Colonic mucosa (tissue), 4 donors: ENCODE results near the gene TCIRG1. TPM values are rescaled to one million over a fixed set of nuclear protein-coding genes. Genes with fewer than 3 reads are reported as not detected.

Experiments used
- DNase-seq: peaks from one replicate; pipeline ENCODE4 v3.0.0-alpha.2; 2020
- H3K27ac ChIP-seq: fragments of 200-600 bp; one replicate; pipeline ENCODE4 v1.8.0; 2021
- H3K27me3 ChIP-seq: fragments of 200-600 bp; one replicate; pipeline ENCODE4 v1.8.0; 2021
- H3K36me3 ChIP-seq: fragments of 200-600 bp; one replicate; pipeline ENCODE4 v1.8.0; 2021
- H3K4me1 ChIP-seq: fragments of 200-600 bp; one replicate; pipeline ENCODE4 v1.8.0; 2021; ENCODE audit warnings: mild to moderate bottlenecking
- H3K4me3 ChIP-seq: fragments of 200-600 bp; one replicate; pipeline ENCODE4 v1.8.0; 2021
- H3K9ac ChIP-seq, 2 donors: one replicate each; pipeline ENCODE4 v1.7.0; 2013; ENCODE audit warnings: control low read depth in 2 of 2, low read depth in 2 of 2, low read length in 2 of 2
- H3K9me3 ChIP-seq: fragments of 200-600 bp; one replicate; pipeline ENCODE4 v1.8.0; 2021
- intact Hi-C: fragments of 100-400 bp; cut with DNase I; formaldehyde crosslinking; loops from one replicate; pipeline ENCODE4 v1.14.1; 2022
- total RNA-seq, 2 donors: library from RNA; stranded (reverse); fragmentation: NEBNext Ultra II Directional in 1 of 2; extraction: Animal tissue kit (Norgen Biotek cat#: 25700) in 1 of 2; gene quantifications; one replicate each; pipeline ENCODE4 v1.2.1, GENCODE V29; 2021
- TF ChIP-seq, protein P1 (sequence below): fragments of 200-600 bp; IDR thresholded peaks from one replicate; pipeline ENCODE4 v1.8.0; 2022; ENCODE audit warnings: antibody characterized with exemption, mild to moderate bottlenecking
- donor health status: healthy.
- donor health status: DM: no; HTN: no; CAD: no.
- donor health status: DM: no; HTN: no; CAD: no.

TCIRG1 gene
- total RNA-seq, 2 donors from 2014 or later = 133 to 246 TPM

DNA sequence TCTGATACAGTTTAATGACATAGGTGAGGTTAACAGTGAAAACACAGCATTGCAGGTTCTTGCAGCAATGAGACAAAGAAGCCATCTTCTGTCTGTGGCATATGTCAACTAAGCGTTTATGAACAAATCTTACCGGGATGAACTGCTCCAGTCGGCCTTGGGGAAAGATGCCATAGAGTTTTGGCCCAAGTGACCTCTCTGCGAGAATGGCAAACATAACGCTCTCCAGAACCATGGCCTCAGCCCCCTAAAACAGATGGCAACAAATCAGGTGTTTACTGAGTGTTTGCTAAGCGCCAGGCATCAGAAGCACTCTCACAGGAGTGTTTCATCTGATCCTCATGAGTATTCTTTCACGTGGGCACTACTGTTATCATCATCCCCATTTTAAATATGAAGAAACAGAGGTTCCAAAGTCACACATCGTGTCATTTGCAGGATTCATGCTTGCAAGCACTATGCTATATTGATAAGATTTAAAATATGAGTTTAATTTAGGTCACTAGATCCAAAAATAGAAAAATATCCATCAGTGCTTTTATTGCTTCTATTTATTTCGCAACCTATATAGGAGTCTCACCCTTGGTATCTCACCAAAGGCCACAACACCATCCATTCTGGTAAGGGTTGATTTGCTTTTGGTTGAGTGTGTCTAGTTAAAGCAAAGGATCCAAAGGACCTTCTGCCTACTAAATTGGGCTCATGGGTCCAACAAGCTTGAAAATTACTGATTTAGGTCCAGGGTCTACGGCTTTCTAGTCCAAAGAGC is 35.9 kb downstream of the TCIRG1 start:
- Histone ChIP-seq H3K4me3 (no peak overlapping the region), H3K36me3 (no peaks in the 10 kb centered on the region), H3K27me3 (no peaks in the 10 kb centered on the region), H3K9me3 (no peaks in the 10 kb centered on the region), H3K27ac (no peak overlapping the region), H3K9ac (no peak overlapping the region), H3K4me1 (no peaks in the 10 kb centered on the region)
- TF ChIP-seq, protein P1, sequence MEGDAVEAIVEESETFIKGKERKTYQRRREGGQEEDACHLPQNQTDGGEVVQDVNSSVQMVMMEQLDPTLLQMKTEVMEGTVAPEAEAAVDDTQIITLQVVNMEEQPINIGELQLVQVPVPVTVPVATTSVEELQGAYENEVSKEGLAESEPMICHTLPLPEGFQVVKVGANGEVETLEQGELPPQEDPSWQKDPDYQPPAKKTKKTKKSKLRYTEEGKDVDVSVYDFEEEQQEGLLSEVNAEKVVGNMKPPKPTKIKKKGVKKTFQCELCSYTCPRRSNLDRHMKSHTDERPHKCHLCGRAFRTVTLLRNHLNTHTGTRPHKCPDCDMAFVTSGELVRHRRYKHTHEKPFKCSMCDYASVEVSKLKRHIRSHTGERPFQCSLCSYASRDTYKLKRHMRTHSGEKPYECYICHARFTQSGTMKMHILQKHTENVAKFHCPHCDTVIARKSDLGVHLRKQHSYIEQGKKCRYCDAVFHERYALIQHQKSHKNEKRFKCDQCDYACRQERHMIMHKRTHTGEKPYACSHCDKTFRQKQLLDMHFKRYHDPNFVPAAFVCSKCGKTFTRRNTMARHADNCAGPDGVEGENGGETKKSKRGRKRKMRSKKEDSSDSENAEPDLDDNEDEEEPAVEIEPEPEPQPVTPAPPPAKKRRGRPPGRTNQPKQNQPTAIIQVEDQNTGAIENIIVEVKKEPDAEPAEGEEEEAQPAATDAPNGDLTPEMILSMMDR = no peak
- DNase-seq = no peak
- intact Hi-C loops = no loop called here

DNA sequence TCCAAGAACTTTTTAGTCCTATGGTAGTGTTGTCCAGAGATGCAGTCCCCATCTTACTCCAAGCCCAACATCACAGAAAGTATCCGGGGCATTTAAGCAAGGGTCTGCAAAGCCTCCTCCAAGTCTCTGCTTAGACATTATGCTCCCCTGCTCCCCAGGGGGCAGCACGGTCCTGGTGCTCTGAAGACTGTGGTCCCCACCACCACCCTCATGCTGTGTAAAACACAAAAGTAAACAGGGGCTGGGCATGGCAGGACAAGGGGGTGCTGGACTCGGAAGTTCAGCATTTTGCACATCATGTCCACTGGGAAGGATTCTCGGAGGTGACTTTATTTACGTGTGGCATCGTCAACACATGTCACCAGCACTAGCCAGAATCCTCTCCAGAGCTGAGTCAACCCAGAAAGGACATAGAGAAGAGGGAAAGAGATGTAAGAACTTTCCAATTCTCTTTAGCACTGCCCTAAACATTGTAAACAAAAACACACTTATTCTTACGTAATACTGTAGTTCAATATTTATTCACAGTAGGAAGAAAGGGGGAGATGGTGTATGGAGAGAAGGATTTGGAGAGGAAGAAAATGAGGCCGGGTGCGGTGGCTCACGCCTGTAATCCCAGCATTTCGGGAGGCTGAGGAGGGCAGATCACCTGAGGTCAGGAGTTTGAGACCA is 37.7 kb downstream of the TCIRG1 start:
- H3K4me3 ChIP-seq = no peak overlapping the region
- H3K36me3 ChIP-seq = no peaks in the 10 kb centered on the region
- intact Hi-C loops = no loop called here
- no peak overlapping the region for H3K27ac ChIP-seq
- DNase-seq = no peak
- H3K27me3 ChIP-seq = no peaks in the 10 kb centered on the region
- no peaks in the 10 kb centered on the region for H3K4me1 ChIP-seq
- TF ChIP-seq, protein P1 = no peak
- H3K9me3 ChIP-seq = no peaks in the 10 kb centered on the region
- no peak overlapping the region for H3K9ac ChIP-seq

DNA sequence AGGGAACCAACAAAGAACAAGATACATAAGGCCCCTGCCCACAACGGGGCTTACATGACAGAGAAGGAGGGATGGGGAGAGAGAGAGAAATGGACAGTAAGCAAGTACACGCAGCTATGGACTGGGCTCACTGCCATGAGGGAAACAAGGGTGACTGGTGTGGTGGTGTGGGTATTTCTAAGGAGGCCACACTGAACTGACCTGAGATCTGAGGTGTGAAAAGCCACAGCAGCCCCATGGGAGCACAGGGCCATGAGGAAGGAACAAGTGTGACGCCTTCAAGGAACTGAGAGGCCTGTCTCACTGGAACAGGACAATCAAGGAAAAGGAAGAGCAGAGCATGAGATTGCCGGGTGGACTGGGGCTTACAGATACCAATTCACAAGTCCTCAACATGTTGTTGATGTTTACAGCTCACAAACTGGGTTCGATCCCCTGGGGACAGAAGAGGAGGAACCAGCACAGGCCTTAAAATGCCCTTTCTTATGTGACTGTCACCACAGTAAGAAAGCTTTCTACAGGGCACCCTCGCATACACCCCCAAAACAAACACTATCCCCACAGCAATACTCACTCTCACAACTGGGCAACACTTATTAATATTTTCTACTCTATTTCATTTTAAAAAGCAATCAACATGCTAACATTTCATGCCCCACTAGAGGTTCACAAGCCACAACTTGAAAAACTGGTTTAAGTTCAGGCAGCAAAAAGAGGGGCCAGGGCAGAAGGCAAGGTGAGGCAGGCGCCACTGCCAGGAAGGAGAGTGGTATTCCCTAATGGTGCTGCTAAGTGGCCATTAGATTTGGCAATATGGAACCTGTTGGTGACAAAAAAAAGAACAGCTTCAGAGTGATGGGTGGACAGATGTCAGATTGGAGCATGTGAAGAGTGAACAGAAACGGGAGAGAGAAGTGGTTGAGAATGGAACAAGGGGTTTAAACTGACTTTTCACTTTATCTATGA is 39.1 kb downstream of the TCIRG1 start:
- no peak for DNase-seq
- H3K27ac ChIP-seq = no peak overlapping the region
- intact Hi-C loops = no loop called here
- H3K27me3 ChIP-seq = no peaks in the 10 kb centered on the region
- H3K36me3 ChIP-seq = no peaks in the 10 kb centered on the region
- no peaks in the 10 kb centered on the region for H3K4me1 ChIP-seq
- TF ChIP-seq, protein P1 = no peak
- H3K9ac ChIP-seq = no peak overlapping the region
- H3K9me3 ChIP-seq = no peaks in the 10 kb centered on the region
- H3K4me3 ChIP-seq = no peak overlapping the region

DNA sequence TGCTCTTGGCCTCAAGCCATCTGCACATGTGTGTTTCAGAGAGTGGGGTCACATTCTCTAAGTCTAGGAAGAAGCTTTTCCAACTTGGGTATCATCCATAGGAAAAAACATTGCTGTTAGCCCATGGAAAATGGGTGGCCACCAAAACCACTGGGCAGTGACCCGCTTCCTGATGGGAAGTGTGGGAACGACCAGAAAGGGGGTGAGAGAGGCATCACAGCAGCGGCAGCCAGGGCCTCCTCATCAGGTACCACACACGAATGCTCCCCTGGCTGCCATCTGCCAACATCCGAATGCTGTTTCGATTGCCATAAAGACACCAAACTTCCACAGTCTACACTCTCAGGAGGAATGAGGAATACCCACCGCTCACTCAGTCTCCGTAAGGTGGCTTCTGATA is 42.0 kb downstream of the TCIRG1 start:
- DNase-seq = no peak
- TF ChIP-seq, protein P1 = no peak
- H3K36me3 ChIP-seq = no peaks in the 10 kb centered on the region
- H3K27ac ChIP-seq = no peak overlapping the region
- intact Hi-C loops = loop anchor here (10.0 kb wide), 1 partner anchor 124 kb away; no protein-coding TSS in a partner anchor
- no peak overlapping the region for H3K9ac ChIP-seq
- no peaks in the 10 kb centered on the region for H3K4me1 ChIP-seq
- no peaks in the 10 kb centered on the region for H3K9me3 ChIP-seq
- H3K27me3 ChIP-seq = no peaks in the 10 kb centered on the region
- H3K4me3 ChIP-seq = no peak overlapping the region

DNA sequence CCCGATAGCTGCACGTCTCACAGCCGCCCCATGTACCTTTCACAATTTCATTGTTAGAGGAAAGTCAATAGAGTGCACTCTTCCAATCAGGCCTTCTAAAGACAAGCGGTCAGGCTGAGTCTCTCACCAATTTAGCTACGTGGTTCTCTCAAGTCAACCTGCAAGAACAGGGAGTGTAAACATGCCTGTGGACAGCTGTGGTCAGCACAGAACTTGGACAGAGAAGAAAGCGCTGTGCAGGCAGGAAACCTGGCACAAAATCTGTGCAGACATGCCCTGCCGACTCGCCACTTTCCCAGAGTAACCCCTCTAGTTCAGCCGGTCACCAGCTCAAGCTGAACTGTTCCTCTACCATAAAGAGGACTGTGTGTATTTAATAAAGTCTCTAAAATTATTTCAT is 42.9 kb downstream of the TCIRG1 start:
- intact Hi-C loops = loop anchor here (10.0 kb wide), 1 partner anchor 123 kb away; no protein-coding TSS in a partner anchor
- TF ChIP-seq, protein P1 = no peak
- H3K9ac ChIP-seq = no peak overlapping the region
- no peaks in the 10 kb centered on the region for H3K9me3 ChIP-seq
- no peaks in the 10 kb centered on the region for H3K36me3 ChIP-seq
- no peaks in the 10 kb centered on the region for H3K4me1 ChIP-seq
- H3K27me3 ChIP-seq = no peaks in the 10 kb centered on the region
- no peak for DNase-seq
- H3K4me3 ChIP-seq = no peak overlapping the region
- no peak overlapping the region for H3K27ac ChIP-seq
